ENCODE data around the gene SPNS2. TPM values are rescaled to one million over a fixed set of nuclear protein-coding genes. Genes with fewer than 3 reads are reported as not detected.

The SPNS2 gene
- 0.18 and 2.9 TPM in 2 replicates for total RNA-seq

GRCh38 chr17:4498461-4499397, at the start of gene SPNS2:
Gene SPNS2, plus strand, starts transcription at chr17:4498881. Its CDS starts 167 bp downstream, at chr17:4499048.

GRCh38 chr17:4554997-4555799, 56.5 kb downstream of the SPNS2 start, which contains the start of gene MYBBP1A:
Gene MYBBP1A, minus strand, starts transcription at chr17:4555384. Its CDS starts 60 bp downstream, at chr17:4555324.

GRCh38 chr17:4560421-4560820, 61.7 kb downstream of the SPNS2 start, which contains the start of gene GGT6:
Gene GGT6, minus strand, starts transcription at chr17:4560577. Its CDS starts 56 bp downstream, at chr17:4560521.

GRCh38 chr17:4584101-4584916, 85.6 kb downstream of the SPNS2 start, which contains the start of gene SMTNL2:
Gene SMTNL2, plus strand, starts transcription at chr17:4584529. Its CDS starts 77 bp downstream, at chr17:4584606.

Other genes with a start within 250 kb of the SPNS2 start
- 17.5 and 24.1 TPM in 2 replicates for gene ANKFY1, start 234.9 kb upstream of the SPNS2 start, total RNA-seq
- gene UBE2G1, start 132.2 kb upstream of the SPNS2 start, total RNA-seq: 34.3 and 42.4 TPM in 2 replicates
- not detected in 2 replicates for gene SPNS3, start 64.9 kb upstream of the SPNS2 start, total RNA-seq
- 63.2 and 72.3 TPM in 2 replicates for gene MYBBP1A, start 56.5 kb downstream of the SPNS2 start, total RNA-seq
- gene GGT6, start 61.7 kb downstream of the SPNS2 start, total RNA-seq: not detected in 2 replicates
- not detected in 2 replicates for gene SMTNL2, start 85.6 kb downstream of the SPNS2 start, total RNA-seq
- not detected in 2 replicates for gene ALOX15, start 142.8 kb downstream of the SPNS2 start, total RNA-seq
- gene PELP1, start 205.3 kb downstream of the SPNS2 start, total RNA-seq: 18.3 and 31.6 TPM in 2 replicates
- gene ARRB2, start 211.8 kb downstream of the SPNS2 start, total RNA-seq: 3.9 and 4.3 TPM in 2 replicates
- gene MED11, start 232.5 kb downstream of the SPNS2 start, total RNA-seq: 8.4 and 17.5 TPM in 2 replicates
- gene ZMYND15, start 241.0 kb downstream of the SPNS2 start, total RNA-seq: 0.16 TPM in 1 of 2 replicates, not detected in the other
- 1.6 and 6.8 TPM in 2 replicates for gene CXCL16, start 241.0 kb downstream of the SPNS2 start, total RNA-seq

Data from cardiac atrium fibroblast (primary cell).